DMS153 treated with DMSO at 0.1 percent for 48 hours (cell line): ENCODE data around the gene RAB11FIP5.
A peak's percentile ranks its signal among the peaks of the same experiment; 100 is the strongest.
"Not testable (repeated sequence)": the region's sequence is repeated elsewhere in the genome, so short reads cannot be mapped to it uniquely, and the experiment has no call there.

Experiments
- DNase-seq: peaks from one replicate; lab custom pipeline; 2025; ENCODE audit not compliant: unreplicated experiment; lab: John Stamatoyannopoulos, UW

The RAB11FIP5 gene

DNA sequence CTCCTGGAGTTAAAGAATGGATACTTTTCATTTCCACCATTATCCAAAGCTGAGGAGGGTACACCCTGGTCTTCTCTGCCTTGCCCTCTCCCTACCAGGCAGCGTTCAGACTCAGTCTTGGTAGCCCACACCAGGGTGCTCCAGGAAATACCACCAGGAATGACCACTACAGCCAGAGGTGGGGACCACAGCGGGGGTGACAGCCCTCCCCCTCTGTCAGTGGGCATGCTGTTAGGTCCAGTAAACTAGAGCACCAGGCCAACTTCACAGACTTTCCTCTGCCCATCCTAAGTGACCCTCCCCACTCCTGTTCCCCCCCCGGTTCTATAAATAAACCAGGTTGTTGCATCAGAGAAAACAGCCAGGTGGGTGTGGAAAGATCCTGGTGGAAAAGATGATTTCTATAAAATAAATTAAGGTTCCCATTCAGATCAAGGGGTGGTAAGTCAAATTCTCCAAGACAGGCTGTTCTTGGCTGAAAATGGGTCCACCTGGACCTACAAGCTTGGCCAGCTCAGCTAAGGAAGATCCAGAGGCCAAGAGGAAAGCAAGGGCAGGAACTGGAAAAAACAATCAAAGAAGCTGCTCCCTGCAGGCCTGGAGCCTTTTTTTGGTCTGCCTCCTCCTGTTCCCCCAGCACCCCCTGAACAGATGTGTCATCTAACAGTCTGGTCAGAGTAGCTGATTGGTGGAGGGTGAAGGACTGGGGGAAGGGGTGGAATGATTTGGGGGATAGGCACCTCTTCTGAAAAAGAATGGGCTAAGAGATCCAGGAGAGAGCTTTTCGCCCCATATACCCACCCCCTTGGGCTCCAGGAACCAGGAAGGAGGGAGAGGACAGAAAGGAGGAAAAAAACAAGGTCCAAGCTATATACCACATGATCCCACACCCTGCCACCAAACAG is 2.3 kb downstream of the RAB11FIP5 start:
- no peak for DNase-seq

DNA sequence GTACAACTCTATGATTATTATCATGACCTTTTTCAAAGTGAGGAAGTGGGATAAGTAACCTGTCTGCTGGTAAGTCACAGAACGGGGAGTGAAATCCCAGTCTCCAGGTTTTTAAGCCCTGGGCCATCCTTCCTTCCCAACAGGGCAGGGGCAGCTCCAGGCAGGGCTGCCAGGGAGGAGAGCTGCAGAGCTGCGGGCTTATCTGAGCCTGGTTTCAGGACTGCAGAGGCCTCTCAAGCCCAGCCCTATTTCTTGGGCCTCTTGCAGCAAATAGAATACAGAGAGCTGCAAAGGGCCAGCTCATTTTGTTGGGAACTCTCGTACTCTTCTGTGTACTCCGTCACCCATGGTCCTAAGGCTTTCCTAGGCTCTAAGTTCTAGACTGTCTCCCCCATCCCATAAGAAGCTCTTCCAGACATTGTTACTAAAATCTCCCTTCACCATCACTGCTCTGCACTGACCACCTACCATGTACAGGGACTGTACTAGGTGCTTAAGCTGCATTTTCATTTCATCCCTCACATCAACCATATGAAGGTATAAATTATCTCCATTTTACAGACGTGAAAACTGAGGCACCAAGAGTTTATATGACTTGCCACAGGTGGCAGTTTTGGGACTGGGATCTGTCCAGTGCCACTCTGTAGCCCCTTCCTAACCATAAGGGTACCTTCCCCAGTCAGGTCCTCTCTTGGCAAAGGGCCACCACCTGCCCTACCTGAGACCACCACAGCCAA is 3.1 kb downstream of the RAB11FIP5 start:
- no peak for DNase-seq

DNA sequence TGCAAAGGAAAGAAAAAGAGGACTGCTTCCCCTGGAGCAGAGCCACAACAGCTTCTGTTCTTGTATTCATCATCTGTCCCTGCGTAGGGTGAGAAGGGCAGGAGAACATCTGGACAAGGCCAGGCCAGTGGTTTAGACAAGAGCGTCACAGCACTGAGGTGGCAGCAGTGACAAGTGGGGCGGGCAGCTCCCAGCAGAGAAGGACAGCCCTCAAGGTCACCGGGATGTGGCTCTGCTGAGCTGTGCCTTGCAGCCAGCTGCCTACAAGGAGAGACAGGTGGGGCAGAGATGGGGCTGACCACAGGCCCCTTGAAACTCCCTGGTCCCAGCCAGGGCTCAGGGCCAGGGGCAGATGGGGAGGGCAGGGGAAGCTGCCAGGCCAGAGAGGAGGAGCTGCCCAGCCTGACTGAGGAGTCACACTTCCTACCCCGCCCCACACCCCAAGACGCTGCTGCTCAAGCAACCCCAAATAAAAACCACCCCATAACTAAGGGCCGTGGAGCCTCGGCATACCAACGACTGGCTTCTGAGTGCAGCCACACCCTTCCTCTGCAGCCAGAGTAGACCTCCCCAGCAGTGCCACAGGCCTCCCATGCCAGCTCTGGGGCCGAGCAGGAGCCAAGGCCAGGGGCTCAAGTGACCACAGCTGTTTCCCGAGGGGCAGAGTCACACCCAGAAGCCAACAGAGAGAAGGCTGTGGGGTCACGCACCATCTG is 5.4 kb downstream of the RAB11FIP5 start:
- DNase-seq: no peak

DNA sequence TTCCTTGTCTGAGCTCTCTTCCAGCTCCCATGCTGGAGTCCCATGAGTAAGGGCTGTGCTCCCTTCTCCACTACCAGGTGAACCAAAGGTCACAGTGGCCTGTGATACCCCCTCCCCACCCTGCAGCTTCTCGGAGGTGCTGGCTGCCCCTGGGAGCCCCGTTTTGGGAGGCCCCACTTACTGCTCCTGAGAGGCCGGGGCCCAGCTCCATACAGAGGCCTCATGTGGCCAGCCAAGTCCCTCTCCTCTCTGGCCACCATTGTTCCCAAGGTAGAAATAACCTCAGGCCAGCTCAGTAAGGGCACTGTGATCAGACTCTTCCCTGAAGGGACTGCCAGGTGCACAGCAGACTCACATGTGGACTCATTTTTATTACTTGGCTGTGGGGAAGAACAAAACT is 6.0 kb downstream of the RAB11FIP5 start:
- DNase-seq: no peak

DNA sequence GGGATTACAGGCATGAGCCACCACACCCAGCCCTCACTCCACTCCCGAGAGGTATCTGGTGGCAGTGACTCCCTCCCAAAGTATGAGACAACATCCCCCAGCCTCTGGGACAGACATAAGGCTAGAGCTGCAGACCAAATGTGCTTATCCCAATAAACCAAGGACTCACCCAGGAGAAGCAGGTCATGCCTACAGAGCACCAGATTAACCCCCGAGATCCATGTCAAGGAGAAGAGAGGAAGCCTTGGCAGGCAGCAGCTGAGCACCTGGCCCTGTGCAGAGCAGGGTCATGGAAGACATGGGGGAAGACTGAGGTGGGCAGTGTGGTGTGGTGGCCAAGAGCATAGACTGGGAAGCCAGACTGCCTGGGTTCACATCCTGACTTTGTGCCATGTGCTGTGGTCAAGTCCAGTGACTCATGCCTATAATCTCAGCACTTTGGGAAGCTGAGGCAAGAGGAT is 7.2 kb downstream of the RAB11FIP5 start:
- DNase-seq: no peak

DNA sequence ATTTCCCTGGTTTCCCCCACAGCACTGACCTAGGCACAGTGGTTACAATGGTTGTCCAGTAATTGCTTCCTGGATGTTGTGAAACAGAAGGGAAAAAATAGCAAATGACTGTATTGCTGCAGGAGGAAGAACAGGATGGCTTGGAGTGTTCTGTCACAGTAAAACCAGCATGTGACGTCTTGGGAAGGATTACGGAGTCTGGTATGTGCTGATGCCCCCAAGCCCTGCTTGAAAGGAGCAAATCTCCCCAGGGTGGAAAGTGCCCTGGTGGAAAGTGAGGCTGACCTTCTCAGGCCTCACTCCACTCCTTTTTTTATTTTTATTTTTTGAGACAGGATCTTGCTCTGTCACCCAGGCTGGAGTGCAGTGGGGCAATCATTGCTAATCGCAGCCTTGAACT is 7.8 kb downstream of the RAB11FIP5 start:
- no peak for DNase-seq

DNA sequence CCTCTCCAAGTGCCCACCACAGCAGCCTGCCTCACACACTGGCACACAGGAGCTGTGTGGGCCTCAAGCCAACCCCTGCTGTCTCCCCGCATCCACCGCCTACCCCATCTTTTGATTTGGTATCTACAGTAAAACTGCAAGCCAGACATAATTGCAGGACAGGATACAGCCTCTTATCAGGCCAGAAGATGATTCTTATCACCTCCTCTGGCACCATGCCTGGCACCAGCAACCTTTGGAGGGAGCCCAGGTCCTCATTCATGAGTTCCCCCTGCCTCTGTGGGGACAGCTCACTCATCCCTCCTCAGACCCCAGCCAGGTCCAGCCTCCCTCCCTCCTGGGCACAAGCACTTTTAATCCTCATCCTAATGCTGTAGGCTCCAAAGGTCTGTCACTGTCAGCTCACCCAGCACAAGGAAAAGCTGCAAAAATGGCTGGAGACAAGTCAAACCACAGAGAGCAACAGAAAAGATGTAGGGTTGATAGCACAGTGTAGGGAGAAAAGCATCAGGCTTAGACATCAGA is 9.7 kb downstream of the RAB11FIP5 start:
- peak; percentile 45 for DNase-seq

DNA sequence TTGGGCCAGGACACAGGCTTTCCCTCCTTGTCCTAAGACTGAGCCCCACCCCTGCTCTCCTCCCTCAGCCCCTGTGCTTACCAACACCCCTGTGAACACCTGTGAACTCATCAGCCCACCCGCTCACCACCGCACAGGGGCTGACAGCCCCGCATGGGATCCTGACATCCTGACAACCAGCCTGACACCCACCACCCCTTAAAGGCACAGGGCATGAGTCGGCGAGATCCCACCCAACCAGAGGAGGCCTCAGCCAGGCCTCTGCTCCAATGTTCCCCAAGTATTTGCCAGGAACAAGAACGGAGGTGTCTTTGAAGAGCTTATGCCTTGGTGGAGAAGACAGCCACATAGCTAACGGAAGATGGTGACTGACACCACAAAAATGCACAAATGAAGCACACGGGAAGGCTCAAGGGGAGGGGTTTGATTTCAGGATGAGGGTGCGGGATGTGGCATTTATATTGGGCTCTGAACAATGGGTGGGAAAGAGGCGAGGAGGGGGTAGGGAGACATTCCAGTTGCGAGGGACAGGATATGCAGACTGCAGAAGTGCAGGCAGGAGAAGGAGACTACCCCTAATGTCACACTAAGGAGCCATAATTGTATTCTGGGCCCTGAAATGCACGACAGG is 11.0 kb downstream of the RAB11FIP5 start:
- DNase-seq: no peak

DNA sequence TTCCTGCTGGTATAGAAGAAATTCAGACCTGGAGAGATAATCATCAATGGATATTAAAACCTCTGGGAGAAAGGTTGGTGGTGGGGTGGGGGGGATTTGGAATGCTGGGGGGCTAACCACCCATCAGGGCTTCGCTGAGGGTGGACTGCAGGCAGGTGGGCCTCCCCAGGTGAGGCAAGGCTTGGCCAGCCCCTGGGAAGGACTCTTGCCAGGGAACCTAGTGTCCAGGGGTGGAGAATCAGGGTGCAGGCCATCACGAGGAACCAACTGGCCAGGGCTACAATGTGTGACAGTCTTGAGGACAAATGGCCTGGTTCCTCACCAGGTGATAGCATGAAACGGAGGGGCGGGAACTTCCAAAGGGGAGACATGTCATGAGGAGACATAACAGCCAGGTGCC is 11.8 kb downstream of the RAB11FIP5 start:
- no peak for DNase-seq

DNA sequence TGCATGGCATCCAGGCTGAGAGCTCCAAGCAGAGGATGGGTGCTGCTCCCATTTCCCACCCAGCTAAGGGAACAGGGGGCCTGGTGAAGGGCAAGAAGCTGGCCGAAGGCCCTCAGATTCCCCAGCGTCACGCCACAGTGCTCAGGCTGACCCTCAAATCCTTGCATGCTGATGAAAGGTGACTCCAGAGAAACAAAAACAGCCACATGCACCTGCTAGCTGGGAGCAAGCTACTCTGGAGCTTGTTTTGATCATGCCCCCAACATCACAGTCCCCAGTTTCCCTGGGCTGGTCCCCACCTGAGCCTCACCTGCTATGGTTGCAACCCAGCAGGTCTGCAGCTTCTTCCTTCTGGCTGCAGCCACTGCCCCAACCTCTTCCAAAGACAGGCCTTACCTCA is 13.3 kb downstream of the RAB11FIP5 start:
- DNase-seq: no peak

DNA sequence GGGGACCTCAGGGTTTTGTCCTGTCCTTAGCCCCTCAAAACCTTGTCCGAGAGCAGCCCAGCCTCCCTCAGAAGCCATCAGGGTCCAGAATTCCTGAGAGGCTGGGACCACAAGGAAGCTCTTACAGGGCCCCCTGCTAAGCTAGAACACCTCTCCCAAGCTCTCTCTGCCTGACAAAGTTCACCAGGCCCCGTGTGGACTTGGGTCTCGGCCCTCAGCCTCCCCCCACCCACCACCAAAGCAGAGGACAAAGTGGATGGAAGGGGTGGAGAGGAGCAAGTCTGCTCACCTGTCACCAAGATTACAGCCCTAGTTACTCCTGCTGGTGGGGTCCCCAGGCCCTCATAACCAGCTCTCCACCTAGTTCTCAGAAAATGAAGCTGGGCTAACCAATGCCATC is 16.8 kb downstream of the RAB11FIP5 start:
- DNase-seq: no peak

DNA sequence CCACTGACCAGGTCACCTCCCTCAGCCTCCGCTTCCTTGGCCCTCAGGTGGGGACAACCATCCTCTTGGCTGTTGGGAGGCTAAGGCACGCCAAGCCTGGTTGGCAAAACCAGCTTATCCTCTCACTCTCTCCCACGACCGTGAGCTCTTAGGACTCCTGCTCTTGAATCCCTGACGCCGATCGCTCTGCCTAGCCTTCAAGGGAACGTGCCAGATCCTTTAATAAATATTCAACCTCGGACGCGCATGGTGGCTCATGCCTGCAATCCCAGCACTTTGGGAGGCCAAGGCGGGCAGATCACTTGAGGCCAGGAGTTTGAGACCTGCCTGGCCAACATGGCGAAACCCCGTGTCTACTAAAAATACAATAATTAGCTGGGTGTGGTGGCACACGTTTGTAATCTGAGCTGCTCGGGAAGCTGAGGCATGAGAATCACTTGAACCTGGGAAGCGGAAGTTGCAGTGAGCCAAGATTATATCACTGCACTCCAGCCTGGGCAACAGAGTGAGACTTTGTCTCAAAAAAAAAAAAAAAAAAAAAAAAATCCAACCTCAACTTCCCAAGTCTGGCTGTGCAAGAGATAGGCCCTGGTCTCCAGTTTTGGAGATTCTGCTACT is 19.0 kb downstream of the RAB11FIP5 start:
- DNase-seq: not testable (repeated sequence)

DNA sequence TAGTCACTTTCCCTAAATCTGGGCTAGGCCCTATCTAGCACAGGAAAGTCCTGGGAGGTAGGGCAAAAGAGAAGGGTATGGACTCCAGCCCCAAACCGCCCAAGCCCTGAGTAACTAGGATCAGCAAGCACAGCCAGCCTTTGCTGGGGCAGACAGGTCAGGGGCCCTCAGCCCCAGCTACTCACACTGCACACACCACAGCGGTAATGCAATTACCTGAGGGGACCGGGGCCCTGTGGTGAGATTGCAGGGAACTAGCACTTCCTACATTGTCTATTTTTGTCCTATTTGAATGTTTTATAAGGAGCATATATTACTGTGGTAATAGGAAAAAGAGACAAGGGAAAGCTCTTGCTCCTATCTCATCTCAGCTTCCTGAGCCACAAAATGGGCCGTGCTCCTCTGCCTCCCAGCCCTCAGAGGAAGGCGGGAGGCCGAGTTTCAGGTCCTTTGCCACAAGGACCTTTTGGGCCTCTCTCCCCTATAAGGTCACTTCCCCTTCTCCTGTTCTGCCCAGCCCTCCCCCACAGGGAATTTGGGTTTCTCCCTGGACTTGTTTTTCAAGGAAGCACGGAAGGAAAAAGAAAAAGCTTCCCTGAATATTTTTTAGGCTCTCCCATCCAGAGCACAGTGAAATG is 20.5 kb downstream of the RAB11FIP5 start:
- no peak for DNase-seq

DNA sequence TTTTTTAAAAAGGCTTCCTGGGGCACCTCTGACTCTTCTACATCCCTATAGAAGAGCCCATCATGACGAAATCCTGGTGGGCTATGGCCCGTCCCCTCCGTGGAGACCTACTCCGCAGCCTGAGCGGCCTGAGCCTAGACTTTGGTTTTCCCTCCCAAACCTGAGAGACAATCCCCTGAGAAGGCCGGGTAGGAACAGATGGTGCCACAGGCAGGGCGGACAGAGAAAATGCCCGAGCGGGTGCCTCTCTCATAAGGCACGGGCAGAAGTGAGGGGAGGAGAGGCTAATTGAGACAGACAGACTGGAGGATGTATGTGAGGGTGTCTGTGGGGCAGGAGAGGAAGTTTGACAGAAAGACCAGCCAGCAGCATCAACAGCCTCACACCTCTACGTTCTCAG is 21.1 kb downstream of the RAB11FIP5 start:
- no peak for DNase-seq

DNA sequence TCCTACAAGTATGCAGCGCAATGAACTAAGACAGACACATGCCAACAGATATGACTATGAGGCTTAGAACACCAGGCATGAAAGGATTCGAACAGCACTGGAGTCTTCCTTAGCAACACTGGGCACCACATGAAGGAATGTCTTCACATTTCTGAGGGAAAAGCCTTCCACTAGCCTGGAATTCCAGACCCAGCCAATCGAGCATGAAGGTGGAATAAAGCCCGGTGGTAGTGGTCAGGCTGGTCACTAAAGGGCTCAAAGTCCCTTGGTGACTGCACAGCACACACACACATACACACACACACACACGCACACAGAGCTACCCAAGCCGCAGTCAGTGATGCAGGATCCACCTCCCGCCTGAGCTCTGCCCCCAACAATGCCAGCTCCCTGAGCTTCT is 21.6 kb downstream of the RAB11FIP5 start:
- no peak for DNase-seq

DNA sequence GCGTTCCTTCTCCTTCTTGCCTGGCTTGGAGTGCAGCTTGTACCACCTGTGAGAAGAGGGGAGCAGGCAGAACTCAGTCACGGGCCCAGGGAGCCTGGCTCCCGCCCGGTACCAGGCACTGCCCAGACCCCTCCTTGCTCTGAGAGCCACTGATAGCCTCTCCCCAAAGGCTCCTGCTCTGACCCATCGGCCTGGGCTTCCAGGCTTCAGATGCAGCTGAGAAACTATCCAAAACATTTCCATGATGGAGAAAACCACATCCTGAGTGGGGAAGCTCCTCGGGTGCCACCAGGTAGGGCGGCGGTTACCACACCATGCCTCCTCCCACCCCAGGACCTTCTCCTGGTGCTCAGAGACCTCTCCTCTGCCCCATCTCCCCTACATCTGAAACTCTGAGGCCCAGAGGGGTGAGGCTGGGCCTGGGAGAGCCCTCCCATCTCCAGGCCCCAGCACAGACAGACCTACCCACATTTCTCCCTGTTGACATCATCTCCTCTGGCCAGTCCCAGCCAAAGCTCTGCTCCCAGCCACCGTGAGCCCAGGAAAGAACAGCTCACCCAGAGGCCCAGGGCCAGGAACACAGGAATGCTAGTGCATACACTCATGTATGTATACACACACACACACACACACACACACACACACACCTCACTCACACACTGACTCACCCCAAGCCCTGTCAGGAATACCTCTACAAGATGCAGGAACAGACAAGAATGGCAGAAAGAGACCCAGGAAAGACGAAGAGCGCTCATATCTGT is 23.3 kb downstream of the RAB11FIP5 start:
- no peak for DNase-seq

DNA sequence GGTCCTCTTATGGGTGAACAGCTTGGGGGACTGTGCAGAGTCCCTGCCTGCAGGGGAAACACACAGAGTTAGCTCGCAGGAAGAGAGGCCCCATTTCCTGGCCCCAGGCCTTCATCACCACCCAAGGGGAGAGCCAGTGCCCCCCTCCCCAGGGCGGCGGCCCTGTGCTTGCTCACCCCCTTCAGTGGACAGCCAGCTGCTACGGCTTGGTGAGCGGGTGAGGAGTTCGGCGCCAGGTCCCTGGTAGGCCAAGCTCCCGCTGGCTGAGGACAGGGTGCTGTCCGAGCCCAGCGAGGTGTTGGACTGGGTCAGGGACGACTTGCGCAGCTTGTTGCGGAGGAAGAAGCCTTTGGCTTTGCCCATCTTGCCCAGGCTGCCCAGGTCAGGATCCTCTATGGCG is 24.0 kb downstream of the RAB11FIP5 start:
- DNase-seq: no peak

DNA sequence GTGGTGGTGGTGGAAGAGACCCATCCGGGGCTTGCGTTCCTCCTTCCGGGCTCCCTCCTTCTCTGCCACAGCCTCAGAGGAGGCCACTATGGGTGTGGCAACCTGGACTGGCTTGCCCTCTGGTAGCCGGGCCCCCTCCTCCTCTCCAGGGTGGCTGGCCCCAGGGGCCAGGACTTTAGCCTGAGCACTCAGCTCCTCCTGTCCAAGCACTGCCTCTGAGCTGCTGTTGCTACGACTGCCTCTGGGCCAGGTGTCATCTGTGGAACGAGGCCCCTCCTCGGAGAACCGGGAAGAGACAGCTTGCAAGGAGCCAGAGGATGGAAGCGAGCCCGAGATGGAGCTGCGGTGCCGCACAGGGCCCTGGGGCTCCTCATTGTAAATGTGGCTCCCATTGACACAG is 24.5 kb downstream of the RAB11FIP5 start:
- DNase-seq: no peak

DNA sequence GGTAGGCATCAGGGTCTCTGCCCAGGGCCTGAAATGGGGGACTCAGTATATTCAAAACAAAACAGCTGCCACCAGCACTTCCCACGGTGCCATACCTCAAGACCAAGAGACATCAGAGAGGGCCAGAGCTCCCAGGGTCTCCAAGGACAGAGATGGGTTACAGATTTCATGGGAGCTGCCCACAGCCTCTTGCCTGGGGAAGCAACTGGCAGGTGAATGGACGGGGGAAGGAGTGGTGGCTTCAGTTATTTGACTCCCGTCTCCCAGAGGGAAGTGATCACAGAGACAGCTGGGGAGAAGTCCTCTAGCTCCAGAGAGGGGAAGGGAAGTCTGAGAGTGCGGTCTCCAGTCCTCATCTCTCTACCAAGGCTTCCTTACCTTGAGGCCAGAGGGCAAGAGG is 25.4 kb downstream of the RAB11FIP5 start:
- no peak for DNase-seq
